ENCODE measurements around the gene NLRP1. TPM values are rescaled to one million over a fixed set of nuclear protein-coding genes. Genes with fewer than 3 reads are reported as not detected.
A peak's percentile ranks its signal among the peaks of the same experiment; 100 is the strongest.

The NLRP1 gene
- total RNA-seq, 1 donor from 2014 or later = 29.3 TPM

DNA sequence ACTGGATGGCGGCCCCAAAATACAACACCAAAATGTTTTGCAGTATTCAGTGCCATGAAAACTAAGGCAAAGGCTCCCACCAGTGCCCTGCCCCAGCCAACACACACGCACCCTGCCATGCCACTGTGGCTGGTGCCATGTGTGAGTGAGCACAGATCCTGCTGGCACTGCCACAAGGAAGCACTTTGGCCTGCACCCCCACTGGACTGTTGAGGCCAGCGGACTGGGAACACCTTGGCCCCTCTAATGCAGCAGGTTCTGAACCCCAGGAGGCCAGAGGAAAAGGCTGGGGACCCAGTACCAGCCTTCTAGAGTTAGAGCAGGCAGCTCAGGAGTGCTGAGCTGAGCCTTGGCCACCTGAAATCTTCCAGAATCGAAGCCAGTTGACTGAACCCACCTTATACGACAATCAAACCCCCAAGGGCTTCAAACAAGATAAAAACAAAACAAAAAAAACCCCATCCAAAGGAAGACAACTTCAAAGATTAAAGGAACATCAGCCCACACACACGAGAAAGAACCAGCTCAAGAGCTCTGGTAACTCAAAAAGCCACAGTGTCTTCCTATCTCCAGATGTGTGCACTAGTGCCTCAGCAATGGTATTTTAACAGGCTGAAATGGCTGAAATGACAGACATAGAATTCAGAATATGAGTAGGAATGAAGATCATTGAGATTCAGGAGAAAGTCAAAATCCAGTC lies 21.5 kb downstream of the NLRP1 start:
- no peak overlapping the region for H3K4me3 Mint-ChIP-seq
- H3K27ac ChIP-seq = no peak overlapping the region

DNA sequence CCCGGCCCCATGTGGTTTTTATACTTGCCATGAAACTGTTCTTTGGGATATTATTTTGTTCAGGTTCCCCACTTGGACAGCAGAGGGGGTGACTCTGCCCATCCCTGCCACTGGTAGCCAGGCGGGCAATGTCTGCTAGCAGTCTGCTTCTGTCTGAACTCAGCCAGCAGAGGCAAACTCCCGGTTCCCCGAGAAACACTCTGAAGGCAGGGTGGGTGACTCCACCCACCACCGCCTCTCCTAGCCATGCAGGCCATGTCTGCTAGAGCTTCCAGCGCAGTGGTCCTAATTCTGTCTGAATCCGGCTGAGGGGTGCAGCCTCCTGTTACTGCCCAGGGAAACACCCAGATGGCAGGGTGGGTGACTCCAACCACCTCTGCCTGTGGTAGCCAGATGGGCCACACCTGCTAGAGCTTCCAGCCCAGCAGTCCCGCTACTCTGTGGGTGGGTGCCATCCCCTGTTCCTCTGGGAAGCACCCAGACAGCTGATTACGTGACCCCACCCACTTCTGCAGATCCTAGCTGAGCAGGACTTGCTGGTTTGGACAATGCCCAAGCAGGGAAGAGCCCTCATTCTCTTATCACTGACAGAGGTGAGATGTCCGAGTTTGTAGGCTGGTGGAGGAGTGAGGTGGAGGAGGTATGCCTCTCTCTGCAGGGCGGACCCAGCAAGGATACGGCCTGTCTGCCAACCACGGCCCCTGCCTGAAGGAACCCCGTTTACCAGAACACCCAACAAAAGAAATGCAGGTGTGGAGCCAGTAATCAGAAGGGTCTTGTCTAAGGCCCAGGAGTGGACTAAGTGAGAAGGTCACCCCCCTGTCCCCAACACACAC lies 22.4 kb downstream of the NLRP1 start:
- Mint-ChIP-seq H3K27me3 (ENCODE audit: insufficient read depth, low read depth) (peaks cover 6% of the 10 kb centered on the region), H3K36me3 (no peaks in the 10 kb centered on the region), H3K4me1 (no peaks in the 10 kb centered on the region), H3K27ac (no peak overlapping the region), H3K4me3 (no peak overlapping the region), H3K9me3 (peaks cover 3% of the 10 kb centered on the region)
- H3K4me1 ChIP-seq = no peaks in the 10 kb centered on the region
- no peak overlapping the region for H3K4me2 ChIP-seq
- DNase-seq (ENCODE audit: low spot score) = peak; percentile 11
- H4K20me1 ChIP-seq (ENCODE audit: low read depth) = no peaks in the 10 kb centered on the region
- H2AFZ ChIP-seq (replicated peaks) = no peak overlapping the region
- no peak overlapping the region for H3K27ac ChIP-seq
- H3K4me3 ChIP-seq = no peak overlapping the region
- TF ChIP-seq EZH2 (IDR thresholded peaks at IDR 0.05) (no peak), EZH2phosphoT487 (IDR thresholded peaks at IDR 0.05) (no peak)
- TF ChIP-seq, protein P1, sequence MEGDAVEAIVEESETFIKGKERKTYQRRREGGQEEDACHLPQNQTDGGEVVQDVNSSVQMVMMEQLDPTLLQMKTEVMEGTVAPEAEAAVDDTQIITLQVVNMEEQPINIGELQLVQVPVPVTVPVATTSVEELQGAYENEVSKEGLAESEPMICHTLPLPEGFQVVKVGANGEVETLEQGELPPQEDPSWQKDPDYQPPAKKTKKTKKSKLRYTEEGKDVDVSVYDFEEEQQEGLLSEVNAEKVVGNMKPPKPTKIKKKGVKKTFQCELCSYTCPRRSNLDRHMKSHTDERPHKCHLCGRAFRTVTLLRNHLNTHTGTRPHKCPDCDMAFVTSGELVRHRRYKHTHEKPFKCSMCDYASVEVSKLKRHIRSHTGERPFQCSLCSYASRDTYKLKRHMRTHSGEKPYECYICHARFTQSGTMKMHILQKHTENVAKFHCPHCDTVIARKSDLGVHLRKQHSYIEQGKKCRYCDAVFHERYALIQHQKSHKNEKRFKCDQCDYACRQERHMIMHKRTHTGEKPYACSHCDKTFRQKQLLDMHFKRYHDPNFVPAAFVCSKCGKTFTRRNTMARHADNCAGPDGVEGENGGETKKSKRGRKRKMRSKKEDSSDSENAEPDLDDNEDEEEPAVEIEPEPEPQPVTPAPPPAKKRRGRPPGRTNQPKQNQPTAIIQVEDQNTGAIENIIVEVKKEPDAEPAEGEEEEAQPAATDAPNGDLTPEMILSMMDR (IDR thresholded peaks at IDR 0.05) = no peak
- peaks cover 1% of the 10 kb centered on the region for H3K27me3 ChIP-seq
- H3K36me3 ChIP-seq = no peaks in the 10 kb centered on the region
- no peak overlapping the region for H3K9ac ChIP-seq
- no peaks in the 10 kb centered on the region for H3K9me3 ChIP-seq (ENCODE audit: low read depth)
- no peaks in the 10 kb centered on the region for H3F3A ChIP-seq (ENCODE audit: low read depth)
- H3K79me2 ChIP-seq (ENCODE audit: low read depth) = no peaks in the 10 kb centered on the region

More for the DNA sequence above, 21.5 kb downstream of the NLRP1 start:
- Histone ChIP-seq H3K9ac (no peak overlapping the region), H3K4me2 (no peak overlapping the region), H3F3A (ENCODE audit: low read depth) (no peaks in the 10 kb centered on the region), H3K9me3 (ENCODE audit: low read depth) (no peaks in the 10 kb centered on the region), H3K79me2 (ENCODE audit: low read depth) (no peaks in the 10 kb centered on the region), H3K4me3 (no peak overlapping the region), H4K20me1 (ENCODE audit: low read depth) (no peaks in the 10 kb centered on the region), H3K36me3 (no peaks in the 10 kb centered on the region), H2AFZ (replicated peaks) (no peak overlapping the region), H3K27me3 (peaks cover 4% of the 10 kb centered on the region), H3K4me1 (no peaks in the 10 kb centered on the region)
- no peak for DNase-seq (ENCODE audit: low spot score)
- no peaks in the 10 kb centered on the region for H3K36me3 Mint-ChIP-seq
- peaks cover 4% of the 10 kb centered on the region for H3K27me3 Mint-ChIP-seq (ENCODE audit: insufficient read depth, low read depth)
- no peak overlapping the region for H3K27ac Mint-ChIP-seq
- no peaks in the 10 kb centered on the region for H3K4me1 Mint-ChIP-seq
- no peak for TF ChIP-seq EZH2 (IDR thresholded peaks at IDR 0.05)
- no peak for TF ChIP-seq EZH2phosphoT487 (IDR thresholded peaks at IDR 0.05)
- TF ChIP-seq, protein P1 (IDR thresholded peaks at IDR 0.05) = no peak
- peaks cover 3% of the 10 kb centered on the region for H3K9me3 Mint-ChIP-seq

DNA sequence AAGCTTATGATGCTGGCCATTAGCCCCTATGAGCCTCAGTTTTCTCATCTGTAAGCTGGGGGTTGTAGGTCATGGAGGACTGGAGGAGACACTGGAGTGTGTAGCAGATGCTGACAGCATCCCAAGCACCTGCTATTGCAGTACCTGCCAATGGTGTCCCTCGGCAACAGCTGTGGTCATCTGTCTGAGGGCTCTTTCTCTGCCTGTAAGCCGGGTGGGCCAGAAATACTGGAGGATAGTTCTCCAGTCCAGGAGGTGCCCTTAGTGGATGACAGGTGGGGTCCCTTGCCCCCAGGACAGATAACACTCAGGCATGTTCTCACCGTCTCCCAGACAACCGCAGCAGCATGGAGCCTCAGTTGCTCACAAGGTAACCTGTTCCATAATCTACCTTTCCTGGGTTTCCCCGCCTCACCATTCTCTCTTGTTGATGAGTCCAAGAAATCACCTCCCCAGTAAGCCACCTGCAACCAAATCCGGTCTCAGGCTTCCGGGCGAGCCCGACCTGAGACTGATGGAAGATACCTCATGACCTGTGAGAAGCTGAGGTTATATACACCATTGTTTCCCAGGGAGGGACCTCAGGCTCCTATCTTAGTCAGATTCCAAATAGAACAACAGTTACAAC lies 23.8 kb downstream of the NLRP1 start:
- Histone ChIP-seq H3K79me2 (ENCODE audit: low read depth) (no peaks in the 10 kb centered on the region), H3K36me3 (no peaks in the 10 kb centered on the region), H3K4me2 (no peak overlapping the region), H3K4me3 (no peak overlapping the region), H3K9ac (no peak overlapping the region), H3K27ac (no peak overlapping the region), H3K27me3 (no peaks in the 10 kb centered on the region), H3K4me1 (no peaks in the 10 kb centered on the region), H4K20me1 (ENCODE audit: low read depth) (no peaks in the 10 kb centered on the region), H3K9me3 (ENCODE audit: low read depth) (no peaks in the 10 kb centered on the region), H3F3A (ENCODE audit: low read depth) (no peaks in the 10 kb centered on the region), H2AFZ (replicated peaks) (no peak overlapping the region)
- H3K27me3 Mint-ChIP-seq (ENCODE audit: insufficient read depth, low read depth) = peaks cover 6% of the 10 kb centered on the region
- no peak for TF ChIP-seq EZH2phosphoT487 (IDR thresholded peaks at IDR 0.05)
- no peak for TF ChIP-seq EZH2 (IDR thresholded peaks at IDR 0.05)
- TF ChIP-seq, protein P1 (IDR thresholded peaks at IDR 0.05) = no peak
- H3K4me3 Mint-ChIP-seq = no peak overlapping the region
- no peak for DNase-seq (ENCODE audit: low spot score)
- H3K36me3 Mint-ChIP-seq = no peaks in the 10 kb centered on the region
- H3K9me3 Mint-ChIP-seq = peaks cover 3% of the 10 kb centered on the region
- H3K4me1 Mint-ChIP-seq = no peaks in the 10 kb centered on the region
- H3K27ac Mint-ChIP-seq = no peak overlapping the region

Data from neural progenitor cell (in vitro differentiated cells).